ENCODE data around the gene CCDC47.

Gene CCDC47

DNA sequence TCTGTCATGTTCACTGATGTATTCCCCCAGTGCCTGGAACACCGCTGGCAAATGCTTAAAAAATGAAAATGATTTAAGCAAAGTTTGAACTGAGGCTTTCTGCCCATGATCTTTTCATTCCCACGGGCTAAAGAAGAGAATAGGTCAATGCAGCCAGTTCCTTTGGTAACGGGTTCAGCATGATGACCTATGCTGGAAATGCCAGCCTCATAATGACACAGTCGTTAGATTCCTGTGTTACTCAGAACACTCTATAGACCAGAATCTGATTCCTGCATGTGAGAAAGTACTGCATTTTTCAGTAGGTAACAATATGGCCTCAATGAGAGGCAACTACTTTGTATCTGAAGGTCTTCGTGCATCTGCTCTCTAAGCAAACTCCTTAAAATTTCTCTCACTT, 54.4 kb downstream of the CCDC47 start:
- DNase-seq = no peak

DNA sequence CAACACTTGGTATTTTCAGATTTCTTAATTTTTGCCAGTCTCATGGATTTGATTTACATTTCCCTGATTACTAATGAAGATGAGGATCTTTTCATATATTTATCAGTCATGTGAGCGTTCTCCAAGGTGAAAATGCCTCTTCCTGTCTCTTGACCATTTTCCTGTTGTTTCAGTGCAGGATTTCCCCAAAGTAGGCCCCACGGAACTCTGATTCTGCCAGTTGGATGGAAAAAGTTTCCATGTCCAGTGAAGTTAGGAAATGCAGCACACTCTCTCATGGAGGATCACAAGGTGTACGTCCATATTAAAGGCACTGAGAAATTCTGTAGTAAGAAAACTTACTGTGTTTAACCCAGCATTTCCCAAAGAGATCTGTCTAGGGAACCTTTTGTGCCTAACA, 57.0 kb downstream of the CCDC47 start:
- no peak for DNase-seq

DNA sequence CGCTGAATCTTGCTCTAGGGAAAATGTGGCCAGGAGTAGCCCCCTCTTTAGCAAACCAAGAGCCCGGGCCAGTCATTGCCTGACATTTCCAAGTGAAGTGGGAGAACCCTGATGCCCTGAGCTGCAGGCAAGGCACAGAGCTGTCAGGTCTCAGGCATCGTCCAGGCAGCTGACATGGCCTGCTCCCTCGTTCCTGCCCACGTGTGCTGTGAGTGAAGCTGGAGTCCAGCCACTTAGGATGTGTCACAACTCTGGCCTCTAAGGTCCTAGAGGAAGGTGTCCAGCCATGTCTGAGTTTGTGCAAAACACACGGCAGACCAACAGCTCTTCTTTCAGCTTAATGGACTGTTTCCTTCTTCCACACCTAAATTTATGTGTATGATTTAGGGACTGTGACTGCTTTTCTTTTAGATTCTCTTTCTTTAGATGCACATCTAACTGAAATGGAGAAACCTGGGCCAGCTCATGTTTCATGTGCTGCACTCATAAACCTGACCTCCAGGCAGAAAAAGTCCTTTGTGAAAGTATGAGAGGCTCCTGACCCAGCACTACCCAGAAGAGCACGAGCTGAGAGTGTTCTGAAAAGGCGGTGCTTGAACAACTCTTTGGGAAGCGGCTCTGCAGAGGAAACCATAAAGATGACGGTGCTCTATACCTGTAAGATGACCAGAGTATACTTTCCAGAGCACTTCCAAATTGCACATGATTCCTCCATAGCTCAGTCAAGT, 58.7 kb downstream of the CCDC47 start:
- no peak for DNase-seq

GRCh38 chr17:63709110-63709509, 64.3 kb downstream of the CCDC47 start:
- no peak for DNase-seq

- no peak for DNase-seq
These were observed 66.2 kb downstream of the CCDC47 start for GRCh38 chr17:63707151-63707550.

DNA sequence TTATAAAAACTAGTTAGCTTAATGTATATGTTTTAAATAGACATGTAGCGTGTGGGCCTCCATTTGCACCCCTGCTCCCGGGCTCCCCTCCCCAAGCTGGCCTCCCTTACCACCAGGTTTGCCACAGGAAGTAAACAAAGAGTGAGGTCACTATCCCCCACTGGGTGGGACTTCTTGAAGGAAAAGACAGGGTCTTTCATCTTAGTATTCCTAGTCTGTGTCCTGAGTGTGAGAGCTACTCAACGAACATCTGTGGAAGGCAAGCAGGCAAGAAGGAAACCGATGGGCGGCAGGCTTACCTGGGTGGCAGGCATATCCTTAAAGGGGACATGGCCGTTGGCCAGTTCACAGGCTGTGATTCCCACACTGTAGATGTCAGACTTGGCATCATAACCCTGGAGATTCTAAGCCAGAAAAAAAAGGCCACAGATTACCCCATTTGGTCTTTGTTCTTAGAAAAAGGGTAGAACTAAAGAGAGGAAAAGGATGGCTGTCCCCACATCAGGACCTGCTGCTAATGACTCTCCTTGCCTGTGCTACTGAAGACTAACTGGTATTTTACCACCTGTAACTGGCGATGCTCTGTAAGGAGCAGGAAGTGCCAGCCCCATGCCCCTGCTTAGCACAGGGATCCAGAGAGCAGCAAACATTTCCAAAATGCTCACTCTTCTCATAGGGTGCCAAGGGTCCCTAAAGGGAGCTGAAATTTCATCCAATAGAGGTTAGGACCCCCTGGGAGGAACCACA, 66.9 kb downstream of the CCDC47 start:
- DNase-seq = no peak

- no peak for DNase-seq
These were observed 67.7 kb downstream of the CCDC47 start for GRCh38 chr17:63705657-63706056.

- no peak for DNase-seq
These were observed 68.6 kb downstream of the CCDC47 start for GRCh38 chr17:63704836-63705235.

DNA sequence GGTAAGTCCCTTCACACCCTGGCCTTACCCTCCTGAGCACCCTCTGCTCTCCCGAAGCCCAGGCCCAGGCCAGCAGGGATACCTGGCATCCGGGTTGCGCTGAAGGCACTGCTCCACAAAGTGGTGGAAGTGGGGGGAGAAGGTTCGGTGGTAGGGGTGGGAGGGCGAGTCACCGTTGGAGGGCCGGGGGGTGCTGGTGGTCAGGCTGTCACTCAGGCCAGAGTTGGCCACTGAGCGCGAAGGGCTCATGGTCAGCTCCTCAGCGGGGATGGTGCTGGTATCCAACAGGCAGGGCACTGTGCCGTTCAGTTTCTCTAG, 69.2 kb downstream of the CCDC47 start:
- no peak for DNase-seq

- DNase-seq = no peak
These were observed 69.7 kb downstream of the CCDC47 start for GRCh38 chr17:63703556-63704258.

GRCh38 chr17:63703029-63703428, 70.4 kb downstream of the CCDC47 start:
- DNase-seq = no peak

- DNase-seq = no peak
These were observed 70.7 kb downstream of the CCDC47 start for GRCh38 chr17:63702721-63703015.

- DNase-seq = peak; percentile 63 to 81
These were observed 71.3 kb downstream of the CCDC47 start for GRCh38 chr17:63701868-63702720.

- no peak for DNase-seq
These were observed 72.0 kb downstream of the CCDC47 start for GRCh38 chr17:63701456-63701820.

DNA sequence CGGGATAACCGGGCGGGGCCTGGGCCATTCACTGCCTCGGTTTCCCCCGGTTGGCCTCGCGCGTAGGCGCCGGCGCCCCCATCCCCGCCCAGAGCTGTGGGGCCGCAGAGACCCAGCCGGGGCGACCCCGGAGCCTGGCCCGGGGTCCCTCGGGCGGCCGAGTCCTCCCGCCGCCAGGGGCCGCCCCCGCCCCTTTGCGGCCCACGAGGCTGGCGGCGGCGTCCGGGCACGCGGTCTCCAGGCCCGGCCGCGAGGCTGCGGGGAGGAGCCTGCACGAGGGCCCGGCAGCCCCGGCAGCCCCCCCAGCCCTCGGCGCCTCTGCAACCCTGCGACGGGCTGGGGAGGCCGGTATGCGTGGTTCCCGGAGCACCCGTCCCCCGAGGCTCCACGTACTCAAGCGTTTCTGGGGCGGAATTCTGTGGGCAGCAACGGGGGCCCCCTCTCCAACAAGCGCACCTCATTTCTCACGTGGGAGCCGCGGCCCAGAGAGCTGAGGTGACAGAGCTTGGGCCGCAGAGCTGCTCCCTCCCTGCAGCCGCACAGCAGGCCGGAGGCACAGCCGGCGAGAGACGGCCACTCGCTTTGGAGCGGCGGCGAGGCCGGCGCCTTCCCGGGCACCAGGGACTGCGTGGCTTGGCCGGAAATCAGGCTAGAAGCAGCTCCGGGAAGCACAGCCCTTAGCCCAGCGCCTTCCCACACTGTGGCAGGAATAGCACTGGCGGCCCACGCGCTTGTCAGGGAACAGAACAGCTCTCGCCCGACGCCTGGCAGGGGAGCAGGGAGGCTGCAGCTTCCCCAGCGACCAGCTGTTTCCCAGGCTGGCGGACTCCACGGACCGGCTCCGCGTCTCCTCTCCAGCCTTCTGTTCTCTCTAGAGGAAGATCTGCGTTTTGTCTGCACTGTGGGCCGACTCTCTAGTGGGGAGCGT, 72.6 kb downstream of the CCDC47 start:
- DNase-seq = peak; percentile 48 to 49

- peak; percentile 81 to 85 for DNase-seq
These were observed 73.5 kb downstream of the CCDC47 start, which contains the start of gene LIMD2 for GRCh38 chr17:63699638-63700527. TSS of gene LIMD2 (minus strand) at chr17:63700125. CDS start at chr17:63699298, 827 bp downstream.

- DNase-seq = peak; percentile 68 to 80
These were observed 74.3 kb downstream of the CCDC47 start for GRCh38 chr17:63698886-63699637.

GRCh38 chr17:63698381-63698885, 75.0 kb downstream of the CCDC47 start:
- DNase-seq = peak in 1 of 2 experiments; percentile 31

GRCh38 chr17:63697341-63698286, 75.8 kb downstream of the CCDC47 start:
- DNase-seq = peak; percentile 66 to 71
